GM23248 (cell line): ENCODE results near the gene KCNH3.

Experiments used
- EZH2 ChIP-seq: fragments of 200-600 bp; sonication (generic); IDR thresholded peaks from 2 replicates; pipeline ENCODE4 v1.6.1; 2018; ENCODE audit warnings: antibody characterized with exemption, mild to moderate bottlenecking; ENCODE audit not compliant: insufficient read depth, poor library complexity, severe bottlenecking
- EZH2phosphoT487 ChIP-seq: fragments of 200-600 bp; sonication (generic); IDR thresholded peaks from 2 replicates; pipeline ENCODE4 v1.6.1; 2018; ENCODE audit warnings: antibody characterized with exemption, moderate library complexity, mild to moderate bottlenecking, low read depth; ENCODE audit not compliant: insufficient read depth

- TF ChIP-seq EZH2, result no peak
- TF ChIP-seq EZH2phosphoT487, result no peak
Observed at GRCh38 chr12:49567302-49567610, 28.4 kb downstream of the KCNH3 start.
